Ascending aorta (tissue), 2 donors: ENCODE data around the gene NAE1. TPM values are rescaled to one million over a fixed set of nuclear protein-coding genes. Genes with fewer than 3 reads are reported as not detected.
"Not testable (repeated sequence)": the region's sequence is repeated elsewhere in the genome, so short reads cannot be mapped to it uniquely, and the experiment has no call there.

Source experiments
- DNase-seq, 2 donors: peaks; one replicate each; pipeline ENCODE4 v3.0.0-alpha.2; 2019; ENCODE audit warnings: low spot score in 2 of 2
- H3K27ac ChIP-seq, 2 donors: fragments of 200-600 bp; sonication (generic); one replicate each; pipeline ENCODE4 v1.5.1; 2016 to 2017; ENCODE audit warnings: mild to moderate bottlenecking in 1 of 2
- H3K27me3 ChIP-seq: fragments of 200-600 bp; sonication (generic); one replicate; pipeline ENCODE4 v1.5.1; 2017
- H3K36me3 ChIP-seq, 2 donors: fragments of 200-600 bp; sonication (generic); one replicate each; pipeline ENCODE4 v1.5.1; 2016
- H3K4me1 ChIP-seq, 2 donors: fragments of 200-600 bp; sonication (generic); one replicate each; pipeline ENCODE4 v1.5.1; 2016 to 2017; ENCODE audit warnings: mild to moderate bottlenecking in 1 of 2
- H3K4me3 ChIP-seq, 2 donors: fragments of 200-600 bp; sonication (generic); one replicate each; pipeline ENCODE4 v1.5.1; 2016 to 2017; ENCODE audit warnings: mild to moderate bottlenecking in 1 of 2
- H3K9me3 ChIP-seq, 2 donors: fragments of 200-600 bp; sonication (generic); one replicate each; pipeline ENCODE4 v1.5.1; 2016
- intact Hi-C: fragments of 100-400 bp; cut with DNase I; formaldehyde crosslinking; loops from one replicate; pipeline ENCODE4 v1.15.1; 2023
- total RNA-seq: library from RNA; depleted of rRNA; stranded (reverse); fragments of >200 nt; gene quantifications from one replicate; pipeline ENCODE4 v1.1.0, GENCODE V29; 2016
- TF ChIP-seq, protein P1 (sequence below), 3 experiments: fragments of 200-600 bp in 2 of 3; fragments of 450-650 bp in 1 of 3; sonication (generic) in 2 of 3; IDR thresholded peaks; one replicate each; pipeline ENCODE4 v1.5.1; 2016 to 2019; ENCODE audit warnings: antibody characterized with exemption in 3 of 3, mild to moderate bottlenecking in 1 of 3, moderate library complexity in 1 of 3

Gene NAE1
- total RNA-seq, 1 donor from 2014 or later, result 8.6 TPM

GRCh38 chr16:66872559-66872942 lies 41.8 kb upstream of the NAE1 start:
- intact Hi-C loops, result no loop called here
- no peak for DNase-seq
- Histone ChIP-seq H3K36me3 (no peaks in the 10 kb centered on the region), H3K27me3 (no peaks in the 10 kb centered on the region), H3K4me3 (peak overlapping the region; percentile 19 to 64), H3K4me1 (peaks cover 3 to 6% of the 10 kb centered on the region in 2 donors), H3K9me3 (no peaks in the 10 kb centered on the region), H3K27ac (peak overlapping the region; percentile 47 to 79)
- TF ChIP-seq, protein P1, sequence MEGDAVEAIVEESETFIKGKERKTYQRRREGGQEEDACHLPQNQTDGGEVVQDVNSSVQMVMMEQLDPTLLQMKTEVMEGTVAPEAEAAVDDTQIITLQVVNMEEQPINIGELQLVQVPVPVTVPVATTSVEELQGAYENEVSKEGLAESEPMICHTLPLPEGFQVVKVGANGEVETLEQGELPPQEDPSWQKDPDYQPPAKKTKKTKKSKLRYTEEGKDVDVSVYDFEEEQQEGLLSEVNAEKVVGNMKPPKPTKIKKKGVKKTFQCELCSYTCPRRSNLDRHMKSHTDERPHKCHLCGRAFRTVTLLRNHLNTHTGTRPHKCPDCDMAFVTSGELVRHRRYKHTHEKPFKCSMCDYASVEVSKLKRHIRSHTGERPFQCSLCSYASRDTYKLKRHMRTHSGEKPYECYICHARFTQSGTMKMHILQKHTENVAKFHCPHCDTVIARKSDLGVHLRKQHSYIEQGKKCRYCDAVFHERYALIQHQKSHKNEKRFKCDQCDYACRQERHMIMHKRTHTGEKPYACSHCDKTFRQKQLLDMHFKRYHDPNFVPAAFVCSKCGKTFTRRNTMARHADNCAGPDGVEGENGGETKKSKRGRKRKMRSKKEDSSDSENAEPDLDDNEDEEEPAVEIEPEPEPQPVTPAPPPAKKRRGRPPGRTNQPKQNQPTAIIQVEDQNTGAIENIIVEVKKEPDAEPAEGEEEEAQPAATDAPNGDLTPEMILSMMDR (IDR thresholded peaks at IDR 0.05), result no peak

- TF ChIP-seq, protein P1 (IDR thresholded peaks at IDR 0.05), result no peak
- DNase-seq, result no peak
- no peaks in the 10 kb centered on the region for H3K36me3 ChIP-seq
- no peak overlapping the region for H3K27ac ChIP-seq
- no peak overlapping the region for H3K4me3 ChIP-seq
- no peaks in the 10 kb centered on the region for H3K9me3 ChIP-seq
- no peaks in the 10 kb centered on the region for H3K27me3 ChIP-seq
- intact Hi-C loops, result no loop called here
- H3K4me1 ChIP-seq, result peaks cover 3 to 6% of the 10 kb centered on the region in 2 donors
Observed at GRCh38 chr16:66871840-66872239, 41.1 kb upstream of the NAE1 start.

- H3K4me3 ChIP-seq, DNase-seq, H3K27ac ChIP-seq, intact Hi-C loops, H3K4me1 ChIP-seq, H3K36me3 ChIP-seq, H3K9me3 ChIP-seq, H3K27me3 ChIP-seq: not testable (repeated sequence)
Observed at GRCh38 chr16:66871363-66871762, 40.6 kb upstream of the NAE1 start.

- no peak overlapping the region for H3K27ac ChIP-seq
- no peaks in the 10 kb centered on the region for H3K36me3 ChIP-seq
- no peaks in the 10 kb centered on the region for H3K27me3 ChIP-seq
- DNase-seq, result no peak
- H3K4me1 ChIP-seq, result peaks cover 3 to 6% of the 10 kb centered on the region in 2 donors
- no peaks in the 10 kb centered on the region for H3K9me3 ChIP-seq
- TF ChIP-seq, protein P1 (IDR thresholded peaks at IDR 0.05), result no peak
- intact Hi-C loops, result loop anchor here (2.0 to 5.0 kb wide), 2 partner anchors 141 to 262 kb away; no protein-coding TSS in a partner anchor
- H3K4me3 ChIP-seq, result no peak overlapping the region
Observed at GRCh38 chr16:66869424-66869823, 38.6 kb upstream of the NAE1 start.

- no peaks in the 10 kb centered on the region for H3K9me3 ChIP-seq
- H3K36me3 ChIP-seq, result no peaks in the 10 kb centered on the region
- peaks cover 0 to 2% of the 10 kb centered on the region in 2 donors for H3K4me1 ChIP-seq
- H3K27ac ChIP-seq, result no peak overlapping the region
- DNase-seq, result no peak
- no peak overlapping the region for H3K4me3 ChIP-seq
- H3K27me3 ChIP-seq, result no peaks in the 10 kb centered on the region
- intact Hi-C loops, result no loop called here
- TF ChIP-seq, protein P1 (IDR thresholded peaks at IDR 0.05), result no peak
Observed at GRCh38 chr16:66863707-66864106, 32.9 kb upstream of the NAE1 start.

DNA sequence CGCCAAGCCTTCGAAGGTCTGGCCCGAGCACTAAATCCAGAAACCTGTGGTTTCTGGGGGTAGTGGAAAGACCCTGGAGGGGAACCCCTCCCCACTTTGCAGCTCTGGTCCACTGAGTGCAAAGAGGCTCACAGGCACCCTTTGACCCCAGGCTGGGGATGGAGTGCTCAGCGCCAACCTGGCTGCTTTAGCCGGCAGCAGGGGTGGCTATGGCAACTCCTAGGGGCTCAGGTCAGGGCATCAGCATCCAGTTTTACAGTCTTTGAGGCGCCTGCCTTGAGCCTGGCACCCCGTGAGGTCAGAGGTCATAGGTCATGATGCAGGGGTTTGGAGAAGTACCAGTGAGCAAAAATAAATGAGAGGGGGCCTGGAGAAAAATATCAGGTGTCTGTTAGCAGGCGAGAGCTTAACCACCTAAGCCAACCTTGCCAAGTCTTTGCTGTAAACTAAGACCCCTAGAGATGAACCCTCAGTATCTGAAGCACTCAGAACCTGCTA lies 31.3 kb upstream of the NAE1 start:
- no peak for DNase-seq
- Histone ChIP-seq H3K9me3 (no peaks in the 10 kb centered on the region), H3K4me3 (no peak overlapping the region), H3K27me3 (no peaks in the 10 kb centered on the region), H3K27ac (no peak overlapping the region), H3K4me1 (no peaks in the 10 kb centered on the region), H3K36me3 (no peaks in the 10 kb centered on the region)
- TF ChIP-seq, protein P1 (IDR thresholded peaks at IDR 0.05), result no peak
- intact Hi-C loops, result no loop called here
